ENCODE data around the gene AP1S1. TPM values are rescaled to one million over a fixed set of nuclear protein-coding genes. Genes with fewer than 3 reads are reported as not detected.
A peak's percentile ranks its signal among the peaks of the same experiment; 100 is the strongest.

The AP1S1 gene
- total and polyA plus RNA-seq, 2 of the 13 experiments (the other 11 are each of a cell fraction or from before 2014, with no cell fraction given): 57.5 to 68.1 TPM

GRCh38 chr7:101165075-101165957, 11.0 kb downstream of the AP1S1 start, which contains the start of gene VGF (continued):
- TF ChIP-seq ZNF33A (CRISPR knock-in tag; IDR thresholded peaks at IDR 0.05; ENCODE audit: borderline replicate concordance): no peak
- no peak for TF ChIP-seq PLRG1 (conservative IDR thresholded peaks at IDR 0.05)
- TF ChIP-seq RFXANK (CRISPR knock-in tag; IDR thresholded peaks at IDR 0.05): peak; percentile 95
- TF ChIP-seq KLF6 (CRISPR knock-in tag; IDR thresholded peaks at IDR 0.05): peak; percentile 100
- peak; percentile 88 for TF ChIP-seq ZBTB7B (CRISPR knock-in tag; IDR thresholded peaks at IDR 0.05)
- peak; percentile 90 for TF ChIP-seq JARID2 (CRISPR knock-in tag; IDR thresholded peaks at IDR 0.05; ENCODE audit: insufficient replicate concordance)
- TF ChIP-seq ZC3H4 (CRISPR knock-in tag; IDR thresholded peaks at IDR 0.05; ENCODE audit: borderline replicate concordance): peak; percentile 54; the same call in 1 of the 2 replicates
- no peak for TF ChIP-seq ZNF713 (CRISPR knock-in tag; IDR thresholded peaks at IDR 0.05)
- no peak for TF ChIP-seq ZUFSP (CRISPR knock-in tag; IDR thresholded peaks at IDR 0.05; ENCODE audit: borderline replicate concordance)
- TF ChIP-seq ZNF362 (CRISPR knock-in tag; IDR thresholded peaks at IDR 0.05; ENCODE audit: borderline replicate concordance): peak; percentile 17; the same call in 1 of the 2 replicates
- 0 out of 2 replicates have a peak, but pooled peaks have one; percentile 48 for TF ChIP-seq SIN3B (IDR thresholded peaks at IDR 0.05; ENCODE audit: low read length)
- no peak for TF ChIP-seq SNRNP70 (IDR thresholded peaks at IDR 0.05; ENCODE audit: low read depth, low read length)
- TF ChIP-seq GABPB1 (CRISPR knock-in tag; IDR thresholded peaks at IDR 0.05): peak; percentile 84
- peak; percentile 71 for TF ChIP-seq GATAD2A (CRISPR knock-in tag; IDR thresholded peaks at IDR 0.05)
- TF ChIP-seq BCL3 (CRISPR knock-in tag; IDR thresholded peaks at IDR 0.05): peak; percentile 99
- TF ChIP-seq FOXA1 (IDR thresholded peaks at IDR 0.05): no peak
- no peak; the same call in 1 of the 2 replicates for TF ChIP-seq FOXA1 (CRISPR knock-in tag; IDR thresholded peaks at IDR 0.05)
- no peak; the same call in 1 of the 2 replicates for TF ChIP-seq ZSCAN22 (CRISPR knock-in tag; IDR thresholded peaks at IDR 0.05)
- TF ChIP-seq POLR2G (IDR thresholded peaks at IDR 0.05; ENCODE audit: low read depth, low read length): no peak
- TF ChIP-seq JDP2 (CRISPR knock-in tag; IDR thresholded peaks at IDR 0.05; ENCODE audit: borderline replicate concordance): peak; percentile 92; the same call in 1 of the 2 replicates
- TF ChIP-seq ELF4 (CRISPR knock-in tag; IDR thresholded peaks at IDR 0.05; ENCODE audit: borderline replicate concordance): peak; percentile 74; the same call in 1 of the 2 replicates
- peak; percentile 98 for TF ChIP-seq SMAD9 (CRISPR knock-in tag; IDR thresholded peaks at IDR 0.05)
- no peak for TF ChIP-seq TBL1XR1 (IDR thresholded peaks at IDR 0.05; ENCODE audit: borderline replicate concordance, low read length, partially characterized antibody)
- peak; percentile 99 for TF ChIP-seq NR0B2 (CRISPR knock-in tag; IDR thresholded peaks at IDR 0.05)
- peak; percentile 92 for TF ChIP-seq BATF2 (CRISPR knock-in tag; IDR thresholded peaks at IDR 0.05)
- no peak for TF ChIP-seq ZNF549 (CRISPR knock-in tag; IDR thresholded peaks at IDR 0.05)

Data from HepG2 (cell line).